Measurements from ENCODE around the gene TNRC6C. TPM values are rescaled to one million over a fixed set of nuclear protein-coding genes. Genes with fewer than 3 reads are reported as not detected.

The TNRC6C gene
- total and polyA plus RNA-seq, 9 of the 15 experiments (the other 6 are each of a cell fraction or from before 2014, with no cell fraction given) = 0.20 to 4.9 (median 2.3) TPM

DNA sequence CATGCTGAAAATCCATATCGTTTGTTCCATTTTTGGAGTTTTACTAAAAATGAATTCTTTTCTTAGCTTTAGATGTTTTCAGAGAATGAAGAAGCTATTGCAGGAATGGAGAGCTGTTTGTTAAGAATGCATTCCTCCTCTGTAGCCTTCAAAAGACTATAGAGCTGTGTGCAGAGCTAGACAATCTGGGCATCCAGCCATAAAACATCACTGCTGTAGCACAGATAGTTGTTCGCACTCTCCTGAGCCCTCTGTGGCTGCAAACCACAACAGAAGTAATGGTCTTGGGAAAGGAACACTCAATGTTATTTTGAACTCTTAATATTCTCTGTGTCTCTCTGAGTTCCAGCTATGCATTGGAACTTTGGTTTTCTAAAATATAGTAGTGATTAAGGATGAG lies 4.9 kb downstream of the TNRC6C start (continued):
- TF ChIP-seq, protein P1, sequence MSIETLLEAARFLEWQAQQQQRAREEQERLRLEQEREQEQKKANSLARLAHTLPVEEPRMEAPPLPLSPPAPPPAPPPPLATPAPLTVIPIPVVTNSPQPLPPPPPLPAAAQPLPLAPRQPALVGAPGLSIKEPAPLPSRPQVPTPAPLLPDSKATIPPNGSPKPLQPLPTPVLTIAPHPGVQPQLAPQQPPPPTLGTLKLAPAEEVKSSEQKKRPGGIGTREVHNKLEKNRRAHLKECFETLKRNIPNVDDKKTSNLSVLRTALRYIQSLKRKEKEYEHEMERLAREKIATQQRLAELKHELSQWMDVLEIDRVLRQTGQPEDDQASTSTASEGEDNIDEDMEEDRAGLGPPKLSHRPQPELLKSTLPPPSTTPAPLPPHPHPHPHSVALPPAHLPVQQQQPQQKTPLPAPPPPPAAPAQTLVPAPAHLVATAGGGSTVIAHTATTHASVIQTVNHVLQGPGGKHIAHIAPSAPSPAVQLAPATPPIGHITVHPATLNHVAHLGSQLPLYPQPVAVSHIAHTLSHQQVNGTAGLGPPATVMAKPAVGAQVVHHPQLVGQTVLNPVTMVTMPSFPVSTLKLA (conservative IDR thresholded peaks at IDR 0.05) = no peak
- TF ChIP-seq TAL1 (IDR thresholded peaks at IDR 0.05) (peak; percentile 47), POLR2AphosphoS5 (IDR thresholded peaks at IDR 0.05; ENCODE audit: control insufficient read depth, insufficient read depth, low read depth, low read length) (peak; percentile 56), TAF7 (tag; IDR thresholded peaks at IDR 0.05) (no peak), SMARCE1 (IDR thresholded peaks at IDR 0.05) (0 out of 2 replicates have a peak, but pooled peaks have one; percentile 15), RCOR1 (IDR thresholded peaks at IDR 0.05; ENCODE audit: borderline replicate concordance in 1 of 2, low read depth in 2 of 2, low read length in 2 of 2) (peak; percentile 66 to 90; a peak in 3 of 4 replicates), FOXJ2 (tag; IDR thresholded peaks at IDR 0.05) (no peak), HDAC1 (IDR thresholded peaks at IDR 0.05) (peak in 1 of 2 experiments; percentile 55; a peak in 1 of 4 replicates), KAT8 (IDR thresholded peaks at IDR 0.05; ENCODE audit: low read depth) (no peak), DPF2 (IDR thresholded peaks at IDR 0.05) (peak; percentile 58; the same call in 1 of the 2 replicates), HNRNPH1 (optimal IDR thresholded peaks at IDR 0.05; ENCODE audit: low read depth, low read length) (no peak), EGR1 (conservative IDR thresholded peaks at IDR 0.05) (no peak), KDM1A (IDR thresholded peaks at IDR 0.05) (peak; percentile 86 to 87), L3MBTL2 (IDR thresholded peaks at IDR 0.05) (no peak), SMARCA4 (IDR thresholded peaks at IDR 0.05) (peak; percentile 29; the same call in 1 of the 2 replicates), PHB2 (IDR thresholded peaks at IDR 0.05; ENCODE audit: low read depth) (no peak), BHLHE40 (IDR thresholded peaks at IDR 0.05; ENCODE audit: low read length) (0 out of 2 replicates have a peak, but pooled peaks have one; percentile 30), PYGO2 (tag; IDR thresholded peaks at IDR 0.05) (no peak), ZNF583 (CRISPR knock-in tag; IDR thresholded peaks at IDR 0.05) (no peak), DDX20 (tag; IDR thresholded peaks at IDR 0.05; ENCODE audit: low read depth) (no peak), SRSF1 (IDR thresholded peaks at IDR 0.05; ENCODE audit: low read depth, low read length) (no peak)
- TF ChIP-seq, protein P2, sequence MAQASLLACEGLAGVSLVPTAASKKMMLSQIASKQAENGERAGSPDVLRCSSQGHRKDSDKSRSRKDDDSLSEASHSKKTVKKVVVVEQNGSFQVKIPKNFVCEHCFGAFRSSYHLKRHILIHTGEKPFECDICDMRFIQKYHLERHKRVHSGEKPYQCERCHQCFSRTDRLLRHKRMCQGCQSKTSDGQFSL (CRISPR knock-in tag; IDR thresholded peaks at IDR 0.05) = no peak
- TF ChIP-seq, protein P2 (tag; IDR thresholded peaks at IDR 0.05) = no peak
- TF ChIP-seq, protein P3, sequence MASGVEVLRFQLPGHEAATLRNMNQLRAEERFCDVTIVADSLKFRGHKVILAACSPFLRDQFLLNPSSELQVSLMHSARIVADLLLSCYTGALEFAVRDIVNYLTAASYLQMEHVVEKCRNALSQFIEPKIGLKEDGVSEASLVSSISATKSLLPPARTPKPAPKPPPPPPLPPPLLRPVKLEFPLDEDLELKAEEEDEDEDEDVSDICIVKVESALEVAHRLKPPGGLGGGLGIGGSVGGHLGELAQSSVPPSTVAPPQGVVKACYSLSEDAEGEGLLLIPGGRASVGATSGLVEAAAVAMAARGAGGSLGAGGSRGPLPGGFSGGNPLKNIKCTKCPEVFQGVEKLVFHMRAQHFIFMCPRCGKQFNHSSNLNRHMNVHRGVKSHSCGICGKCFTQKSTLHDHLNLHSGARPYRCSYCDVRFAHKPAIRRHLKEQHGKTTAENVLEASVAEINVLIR (CRISPR knock-in tag; IDR thresholded peaks at IDR 0.05) = no peak
- TF ChIP-seq, protein P4, sequence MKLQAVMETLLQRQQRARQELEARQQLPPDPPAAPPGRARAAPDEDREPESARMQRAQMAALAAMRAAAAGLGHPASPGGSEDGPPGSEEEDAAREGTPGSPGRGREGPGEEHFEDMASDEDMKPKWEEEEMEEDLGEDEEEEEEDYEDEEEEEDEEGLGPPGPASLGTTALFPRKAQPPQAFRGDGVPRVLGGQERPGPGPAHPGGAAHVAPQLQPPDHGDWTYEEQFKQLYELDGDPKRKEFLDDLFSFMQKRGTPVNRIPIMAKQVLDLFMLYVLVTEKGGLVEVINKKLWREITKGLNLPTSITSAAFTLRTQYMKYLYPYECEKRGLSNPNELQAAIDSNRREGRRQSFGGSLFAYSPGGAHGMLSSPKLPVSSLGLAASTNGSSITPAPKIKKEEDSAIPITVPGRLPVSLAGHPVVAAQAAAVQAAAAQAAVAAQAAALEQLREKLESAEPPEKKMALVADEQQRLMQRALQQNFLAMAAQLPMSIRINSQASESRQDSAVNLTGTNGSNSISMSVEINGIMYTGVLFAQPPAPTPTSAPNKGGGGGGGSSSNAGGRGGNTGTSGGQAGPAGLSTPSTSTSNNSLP (IDR thresholded peaks at IDR 0.05; ENCODE audit: borderline replicate concordance, low read depth, low read length) = no peak
